WTC11 (cell line): ENCODE data around the gene PPP1R2C. TPM values are rescaled to one million over a fixed set of nuclear protein-coding genes. Genes with fewer than 3 reads are reported as not detected.

Experiments
- ATAC-seq: fragments of 200-7000 bp; cut with Tn5 transposase; 2 replicates; pipeline ENCODE4 v1.10.0; 2021; ENCODE audit warnings: mild to moderate bottlenecking, moderate library complexity
- CTCF ChIA-PET: fragments of 300-600 bp; sonication (Branson Sonifier 250); formaldehyde crosslinking; loops from one replicate; lab custom pipeline; 2021; ENCODE audit warnings: antibody characterized with exemption; lab: Charles Lee
- POLR2A ChIA-PET: fragments of 350-600 bp; sonication (Branson Sonifier 250); formaldehyde crosslinking; loops from one replicate; lab custom pipeline; 2021; ENCODE audit warnings: antibody characterized with exemption; lab: Charles Lee
- DNase-seq: peaks from one replicate; pipeline ENCODE4 v3.0.0; 2021; ENCODE audit warnings: low spot score
- H3K27ac Mint-ChIP-seq: 2 replicates; pipeline ENCODE4 v1.8.0; 2021; ENCODE audit warnings: mixed read lengths
- H3K27me3 Mint-ChIP-seq: 2 replicates; pipeline ENCODE4 v1.8.0; 2021; ENCODE audit warnings: low read depth, mild to moderate bottlenecking, moderate library complexity, mixed read lengths
- H3K36me3 Mint-ChIP-seq: 2 replicates; pipeline ENCODE4 v1.8.0; 2021; ENCODE audit warnings: mixed read lengths
- H3K4me1 Mint-ChIP-seq: 2 replicates; pipeline ENCODE4 v1.8.0; 2022; ENCODE audit warnings: mixed read lengths
- H3K4me3 Mint-ChIP-seq: 2 replicates; pipeline ENCODE4 v1.8.0; 2021; ENCODE audit warnings: mild to moderate bottlenecking, moderate library complexity, mixed read lengths
- H3K9me3 Mint-ChIP-seq: 2 replicates; pipeline ENCODE4 v1.8.0; 2021; ENCODE audit warnings: mixed read lengths
- AR ChIP-seq: fragments of 250-450 bp; sonication (Bioruptor Pico); IDR thresholded peaks from 2 replicates; pipeline ENCODE4 v1.9.0; 2021; ENCODE audit warnings: mild to moderate bottlenecking
- CBFB ChIP-seq: sonication (generic); formaldehyde crosslinking; IDR thresholded peaks from 2 replicates; pipeline ENCODE4 v1.8.1; 2022; ENCODE audit warnings: mild to moderate bottlenecking, low read depth, missing genetic modification reagents
- E2F1 ChIP-seq: sonication (generic); formaldehyde crosslinking; IDR thresholded peaks from 2 replicates; pipeline ENCODE4 v1.8.0; 2022; ENCODE audit warnings: mild to moderate bottlenecking, missing genetic modification reagents
- E2F4 ChIP-seq: sonication (generic); formaldehyde crosslinking; IDR thresholded peaks from 2 replicates; pipeline ENCODE4 v1.8.1; 2022; ENCODE audit warnings: low read depth, mild to moderate bottlenecking, moderate library complexity, missing genetic modification reagents, borderline replicate concordance
- ESRRA ChIP-seq: sonication (generic); formaldehyde crosslinking; IDR thresholded peaks from 2 replicates; pipeline ENCODE4 v1.8.1; 2022; ENCODE audit warnings: mild to moderate bottlenecking, missing genetic modification reagents, borderline replicate concordance
- ETV6 ChIP-seq: sonication (generic); formaldehyde crosslinking; IDR thresholded peaks from 2 replicates; pipeline ENCODE4 v1.8.1; 2022; ENCODE audit warnings: mild to moderate bottlenecking, missing genetic modification reagents
- FOXK1 ChIP-seq: sonication (generic); formaldehyde crosslinking; IDR thresholded peaks from 2 replicates; pipeline ENCODE4 v1.8.0; 2022; ENCODE audit warnings: mild to moderate bottlenecking, moderate library complexity, missing genetic modification reagents
- FOXP1 ChIP-seq: sonication (generic); formaldehyde crosslinking; IDR thresholded peaks from 2 replicates; pipeline ENCODE4 v1.8.0; 2022; ENCODE audit warnings: missing genetic modification reagents, mild to moderate bottlenecking, moderate library complexity, borderline replicate concordance
- IRF2 ChIP-seq: sonication (generic); formaldehyde crosslinking; IDR thresholded peaks from 2 replicates; pipeline ENCODE4 v1.8.0; 2022; ENCODE audit warnings: low read depth, missing genetic modification reagents, borderline replicate concordance
- JAZF1 ChIP-seq: fragments of 250-450 bp; sonication (Bioruptor Pico); IDR thresholded peaks from 2 replicates; pipeline ENCODE4 v1.9.0; 2021; ENCODE audit warnings: moderate library complexity, mild to moderate bottlenecking, inconsistent platforms
- NR1H2 ChIP-seq: sonication (generic); formaldehyde crosslinking; IDR thresholded peaks from 2 replicates; pipeline ENCODE4 v1.9.0; 2021; ENCODE audit warnings: mild to moderate bottlenecking, moderate library complexity, missing genetic modification reagents
- RORB ChIP-seq: fragments of 250-450 bp; sonication (Bioruptor Pico); IDR thresholded peaks from 2 replicates; pipeline ENCODE4 v1.9.0; 2021; ENCODE audit warnings: mild to moderate bottlenecking
- SOX15 ChIP-seq: fragments of 250-450 bp; sonication (Bioruptor Pico); IDR thresholded peaks from 2 replicates; pipeline ENCODE4 v1.9.0; 2021; ENCODE audit warnings: mild to moderate bottlenecking
- SP1 ChIP-seq: sonication (generic); formaldehyde crosslinking; conservative IDR thresholded peaks from 2 replicates; pipeline ENCODE4 v1.8.1; 2022; ENCODE audit warnings: missing genetic modification reagents
- USF1 ChIP-seq: sonication (generic); formaldehyde crosslinking; IDR thresholded peaks from 2 replicates; pipeline ENCODE4 v1.8.0; 2022; ENCODE audit warnings: mild to moderate bottlenecking, missing genetic modification reagents
- USF2 ChIP-seq: sonication (generic); formaldehyde crosslinking; IDR thresholded peaks from 2 replicates; pipeline ENCODE4 v1.8.1; 2023; ENCODE audit warnings: mild to moderate bottlenecking, missing genetic modification reagents, moderate library complexity
- ZNF138 ChIP-seq: sonication (generic); formaldehyde crosslinking; conservative IDR thresholded peaks from 2 replicates; pipeline ENCODE4 v1.8.1; 2022; ENCODE audit warnings: mild to moderate bottlenecking, moderate library complexity, missing genetic modification reagents
- ZNF232 ChIP-seq: sonication (generic); formaldehyde crosslinking; IDR thresholded peaks from 2 replicates; pipeline ENCODE4 v1.8.0; 2022; ENCODE audit warnings: mild to moderate bottlenecking, missing genetic modification reagents
- ZNF532 ChIP-seq: fragments of 250-450 bp; sonication (Bioruptor Pico); IDR thresholded peaks from 2 replicates; pipeline ENCODE4 v1.9.0; 2021; ENCODE audit warnings: mild to moderate bottlenecking, borderline replicate concordance
- total RNA-seq: library from RNA; stranded (reverse); gene quantifications from 3 replicates; pipeline ENCODE4 v1.2.3, GENCODE V29; 2021

Gene PPP1R2C
- total RNA-seq, 1 experiment from 2014 or later: not detected

GRCh38 chrX:42776195-42776594, 1.8 kb downstream of the PPP1R2C start:
- no peak for TF ChIP-seq NR1H2
- no peak for TF ChIP-seq ESRRA (CRISPR knock-in tag)
- no peak for TF ChIP-seq USF2 (CRISPR knock-in tag)
- TF ChIP-seq FOXK1 (CRISPR knock-in tag): no peak
- TF ChIP-seq SOX15: no peak
- CTCF ChIA-PET: no interaction called here
- POLR2A ChIA-PET: no interaction called here
- H3K27me3 Mint-ChIP-seq: no peaks in the 10 kb centered on the region
- ATAC-seq (no peak), DNase-seq (no peak)
- H3K27ac Mint-ChIP-seq: no peak overlapping the region
- peaks cover 37% of the 10 kb centered on the region for H3K36me3 Mint-ChIP-seq
- peaks cover 18% of the 10 kb centered on the region for H3K4me1 Mint-ChIP-seq
- no peak overlapping the region for H3K4me3 Mint-ChIP-seq
- H3K9me3 Mint-ChIP-seq: peaks cover 46% of the 10 kb centered on the region

GRCh38 chrX:42772874-42773273, 5.1 kb downstream of the PPP1R2C start:
- no peak for ATAC-seq
- POLR2A ChIA-PET: no interaction called here
- H3K9me3 Mint-ChIP-seq: peaks cover 37% of the 10 kb centered on the region
- no peak for TF ChIP-seq SOX15
- no peak for TF ChIP-seq FOXK1 (CRISPR knock-in tag)
- TF ChIP-seq FOXP1: no peak
- no peak for TF ChIP-seq ZNF532 (CRISPR knock-in tag)
- no peak for TF ChIP-seq JAZF1 (CRISPR knock-in tag)
- TF ChIP-seq, all 79 proteins: peak for 0
- CTCF ChIA-PET: no interaction called here
- Mint-ChIP-seq H3K36me3 (peaks cover 28% of the 10 kb centered on the region), H3K4me3 (no peak overlapping the region), H3K27me3 (no peaks in the 10 kb centered on the region), H3K27ac (no peak overlapping the region), H3K4me1 (peaks cover 15% of the 10 kb centered on the region)
- no peak for DNase-seq

- CTCF ChIA-PET: no interaction called here
- no peak for DNase-seq
- no peak for ATAC-seq
- no peak overlapping the region for H3K4me3 Mint-ChIP-seq
- H3K4me1 Mint-ChIP-seq: peaks cover 9% of the 10 kb centered on the region
- peaks cover 30% of the 10 kb centered on the region for H3K36me3 Mint-ChIP-seq
- H3K9me3 Mint-ChIP-seq: peaks cover 40% of the 10 kb centered on the region
- H3K27me3 Mint-ChIP-seq: no peaks in the 10 kb centered on the region
- no peak overlapping the region for H3K27ac Mint-ChIP-seq
- POLR2A ChIA-PET: no interaction called here
- TF ChIP-seq USF1 (CRISPR knock-in tag): no peak
- TF ChIP-seq AR: no peak
- TF ChIP-seq CBFB (CRISPR knock-in tag): no peak
- TF ChIP-seq RORB: no peak
- TF ChIP-seq ETV6: no peak
- TF ChIP-seq IRF2 (CRISPR knock-in tag): no peak
- TF ChIP-seq ZNF138 (CRISPR knock-in tag): no peak
- no peak for TF ChIP-seq SP1
- no peak for TF ChIP-seq E2F1
- no peak for TF ChIP-seq E2F4 (CRISPR knock-in tag)
- TF ChIP-seq ZNF232 (CRISPR knock-in tag): no peak
These were observed 6.2 kb downstream of the PPP1R2C start for GRCh38 chrX:42771506-42772335.
